Measurements from ENCODE around the gene CMTR1.
A peak's percentile ranks its signal among the peaks of the same experiment; 100 is the strongest.

The CMTR1 gene

GRCh38 chr6:37432916-37433656, at the start of gene CMTR1:
TSS of gene CMTR1 (plus strand) at chr6:37433221. CDS start at chr6:37435630, 2,409 bp downstream.
- DNase-seq, result peak; percentile 88

GRCh38 chr6:37388578-37388977, 44.4 kb upstream of the CMTR1 start:
- no peak for DNase-seq

GRCh38 chr6:37389857-37390256, 43.2 kb upstream of the CMTR1 start:
- no peak for DNase-seq

- no peak for DNase-seq
Observed at GRCh38 chr6:37391120-37391519, 41.9 kb upstream of the CMTR1 start.

- DNase-seq, result no peak
Observed at GRCh38 chr6:37392821-37393220, 40.2 kb upstream of the CMTR1 start.

- DNase-seq, result no peak
Observed at GRCh38 chr6:37393381-37393929, 39.6 kb upstream of the CMTR1 start.

GRCh38 chr6:37396571-37397180, 36.3 kb upstream of the CMTR1 start:
- DNase-seq, result no peak

- DNase-seq, result no peak
Observed at GRCh38 chr6:37399131-37399530, 33.9 kb upstream of the CMTR1 start.

GRCh38 chr6:37399795-37400490, 33.1 kb upstream of the CMTR1 start:
- peak; percentile 10 for DNase-seq

- DNase-seq, result peak; percentile 92
Observed at GRCh38 chr6:37401658-37402057, 31.4 kb upstream of the CMTR1 start.

- DNase-seq, result no peak
Observed at GRCh38 chr6:37406726-37407341, 26.2 kb upstream of the CMTR1 start.

- no peak for DNase-seq
Observed at GRCh38 chr6:37407948-37408347, 25.1 kb upstream of the CMTR1 start.

- DNase-seq, result no peak
Observed at GRCh38 chr6:37409501-37409900, 23.5 kb upstream of the CMTR1 start.

- DNase-seq, result no peak
Observed at GRCh38 chr6:37417393-37417792, 15.6 kb upstream of the CMTR1 start.

GRCh38 chr6:37418722-37419121, 14.3 kb upstream of the CMTR1 start:
- DNase-seq, result no peak

- no peak for DNase-seq
Observed at GRCh38 chr6:37426058-37426944, 6.7 kb upstream of the CMTR1 start.

- DNase-seq, result no peak
Observed at GRCh38 chr6:37426945-37427510, 6.0 kb upstream of the CMTR1 start.

GRCh38 chr6:37429352-37429750, 3.7 kb upstream of the CMTR1 start:
- DNase-seq, result no peak

GRCh38 chr6:37432590-37432915, 468 bp upstream of the CMTR1 start:
- no peak for DNase-seq

- DNase-seq, result peak; percentile 17
Observed at GRCh38 chr6:37433657-37434271, 743 bp downstream of the CMTR1 start.

GRCh38 chr6:37435373-37435772, 2.4 kb downstream of the CMTR1 start:
- no peak for DNase-seq

GRCh38 chr6:37435816-37436215, 2.8 kb downstream of the CMTR1 start:
- DNase-seq, result peak; percentile 27
